Measurements from ENCODE around the gene RELN.

GRCh38 chr7:103922407-103922806 lies 67.1 kb downstream of the RELN start:
- TF ChIP-seq, protein P1, sequence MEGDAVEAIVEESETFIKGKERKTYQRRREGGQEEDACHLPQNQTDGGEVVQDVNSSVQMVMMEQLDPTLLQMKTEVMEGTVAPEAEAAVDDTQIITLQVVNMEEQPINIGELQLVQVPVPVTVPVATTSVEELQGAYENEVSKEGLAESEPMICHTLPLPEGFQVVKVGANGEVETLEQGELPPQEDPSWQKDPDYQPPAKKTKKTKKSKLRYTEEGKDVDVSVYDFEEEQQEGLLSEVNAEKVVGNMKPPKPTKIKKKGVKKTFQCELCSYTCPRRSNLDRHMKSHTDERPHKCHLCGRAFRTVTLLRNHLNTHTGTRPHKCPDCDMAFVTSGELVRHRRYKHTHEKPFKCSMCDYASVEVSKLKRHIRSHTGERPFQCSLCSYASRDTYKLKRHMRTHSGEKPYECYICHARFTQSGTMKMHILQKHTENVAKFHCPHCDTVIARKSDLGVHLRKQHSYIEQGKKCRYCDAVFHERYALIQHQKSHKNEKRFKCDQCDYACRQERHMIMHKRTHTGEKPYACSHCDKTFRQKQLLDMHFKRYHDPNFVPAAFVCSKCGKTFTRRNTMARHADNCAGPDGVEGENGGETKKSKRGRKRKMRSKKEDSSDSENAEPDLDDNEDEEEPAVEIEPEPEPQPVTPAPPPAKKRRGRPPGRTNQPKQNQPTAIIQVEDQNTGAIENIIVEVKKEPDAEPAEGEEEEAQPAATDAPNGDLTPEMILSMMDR (IDR thresholded peaks at IDR 0.05) = no peak
- TF ChIP-seq POLR2A (IDR thresholded peaks at IDR 0.05; ENCODE audit: low read depth) = no peak
- TF ChIP-seq POLR2AphosphoS5 (IDR thresholded peaks at IDR 0.05) = no peak
